Breast epithelium (tissue), 4 donors: ENCODE results near the gene GALNT9. TPM values are rescaled to one million over a fixed set of nuclear protein-coding genes. Genes with fewer than 3 reads are reported as not detected.

Source experiments
- DNase-seq, 2 donors: peaks; one replicate each; pipeline ENCODE4 v3.0.0-alpha.2; 2019; ENCODE audit warnings: low spot score in 2 of 2
- H3K27ac ChIP-seq, 2 donors: fragments of 200-600 bp; sonication (generic) in 1 of 2; one replicate each; pipeline ENCODE4 v1.5.1; 2016 to 2019; ENCODE audit warnings: mild to moderate bottlenecking in 1 of 2
- H3K27me3 ChIP-seq, 2 donors: fragments of 200-600 bp; sonication (generic) in 1 of 2; one replicate each; pipeline versions ENCODE4 v1.5.1 to v1.6.0; 2017 to 2019; ENCODE audit warnings: control low read depth in 1 of 2, mild to moderate bottlenecking in 1 of 2
- H3K36me3 ChIP-seq: fragments of 200-600 bp; one replicate; pipeline ENCODE4 v1.5.1; 2019
- H3K4me1 ChIP-seq, 2 donors: fragments of 200-600 bp; sonication (generic); one replicate each; pipeline ENCODE4 v1.5.1; 2016 to 2019; ENCODE audit warnings: control low read depth in 1 of 2
- H3K4me3 ChIP-seq, 3 donors: fragments of 200-600 bp; sonication (generic); 1 replicate in 2 of 3; 2 replicates in 1 of 3; pipeline ENCODE4 v1.5.1; 2016 to 2019; ENCODE audit warnings: mild to moderate bottlenecking in 3 of 3, moderate library complexity in 2 of 3
- H3K9me3 ChIP-seq, 2 donors: fragments of 200-600 bp; sonication (generic) in 1 of 2; one replicate each; pipeline ENCODE4 v1.5.1; 2016 to 2019; ENCODE audit warnings: control low read depth in 1 of 2
- POLR2A ChIP-seq: fragments of 450-650 bp; IDR thresholded peaks from one replicate; pipeline ENCODE4 v1.6.1; 2016; ENCODE audit warnings: antibody characterized with exemption, mild to moderate bottlenecking, moderate library complexity
- POLR2AphosphoS5 ChIP-seq, 3 donors: sonication (generic); formaldehyde crosslinking; IDR thresholded peaks; one replicate each; pipeline ENCODE4 v1.6.1; 2017; ENCODE audit warnings: antibody characterized with exemption in 3 of 3
- intact Hi-C: fragments of 100-400 bp; cut with DNase I; formaldehyde crosslinking; loops from one replicate; pipeline ENCODE4 v1.15.1; 2023; ENCODE audit warnings: low total_unique reads
- total RNA-seq, 3 donors: library from RNA; depleted of rRNA; stranded (reverse); fragments of >200 nt; gene quantifications; one replicate each; pipeline ENCODE4 v1.1.0, GENCODE V29; 2016
- TF ChIP-seq, protein P1 (sequence below), 3 donors: fragments of 450-650 bp; IDR thresholded peaks; one replicate each; pipeline ENCODE4 v1.5.1; 2016 to 2017; ENCODE audit warnings: antibody characterized with exemption in 3 of 3, mild to moderate bottlenecking in 3 of 3, moderate library complexity in 3 of 3

The GALNT9 gene
- total RNA-seq, 3 donors from 2014 or later, result 2.9 TPM; not detected in 2

- Histone ChIP-seq H3K36me3 (no peaks in the 10 kb centered on the region), H3K4me3 (no peak overlapping the region), H3K27me3 (peaks cover 0 to 59% of the 10 kb centered on the region in 2 donors), H3K27ac (no peak overlapping the region), H3K4me1 (no peaks in the 10 kb centered on the region), H3K9me3 (no peaks in the 10 kb centered on the region)
- TF ChIP-seq, protein P1, sequence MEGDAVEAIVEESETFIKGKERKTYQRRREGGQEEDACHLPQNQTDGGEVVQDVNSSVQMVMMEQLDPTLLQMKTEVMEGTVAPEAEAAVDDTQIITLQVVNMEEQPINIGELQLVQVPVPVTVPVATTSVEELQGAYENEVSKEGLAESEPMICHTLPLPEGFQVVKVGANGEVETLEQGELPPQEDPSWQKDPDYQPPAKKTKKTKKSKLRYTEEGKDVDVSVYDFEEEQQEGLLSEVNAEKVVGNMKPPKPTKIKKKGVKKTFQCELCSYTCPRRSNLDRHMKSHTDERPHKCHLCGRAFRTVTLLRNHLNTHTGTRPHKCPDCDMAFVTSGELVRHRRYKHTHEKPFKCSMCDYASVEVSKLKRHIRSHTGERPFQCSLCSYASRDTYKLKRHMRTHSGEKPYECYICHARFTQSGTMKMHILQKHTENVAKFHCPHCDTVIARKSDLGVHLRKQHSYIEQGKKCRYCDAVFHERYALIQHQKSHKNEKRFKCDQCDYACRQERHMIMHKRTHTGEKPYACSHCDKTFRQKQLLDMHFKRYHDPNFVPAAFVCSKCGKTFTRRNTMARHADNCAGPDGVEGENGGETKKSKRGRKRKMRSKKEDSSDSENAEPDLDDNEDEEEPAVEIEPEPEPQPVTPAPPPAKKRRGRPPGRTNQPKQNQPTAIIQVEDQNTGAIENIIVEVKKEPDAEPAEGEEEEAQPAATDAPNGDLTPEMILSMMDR (IDR thresholded peaks at IDR 0.05), result no peak
- TF ChIP-seq POLR2AphosphoS5 (IDR thresholded peaks at IDR 0.05) (no peak), POLR2A (no peak)
- intact Hi-C loops, result loop anchor here (10.0 kb wide), 1 partner anchor 1066 kb away; no protein-coding TSS in a partner anchor
- DNase-seq, result no peak
Observed at GRCh38 chr12:132320767-132321211, 8.6 kb downstream of the GALNT9 start.

DNA sequence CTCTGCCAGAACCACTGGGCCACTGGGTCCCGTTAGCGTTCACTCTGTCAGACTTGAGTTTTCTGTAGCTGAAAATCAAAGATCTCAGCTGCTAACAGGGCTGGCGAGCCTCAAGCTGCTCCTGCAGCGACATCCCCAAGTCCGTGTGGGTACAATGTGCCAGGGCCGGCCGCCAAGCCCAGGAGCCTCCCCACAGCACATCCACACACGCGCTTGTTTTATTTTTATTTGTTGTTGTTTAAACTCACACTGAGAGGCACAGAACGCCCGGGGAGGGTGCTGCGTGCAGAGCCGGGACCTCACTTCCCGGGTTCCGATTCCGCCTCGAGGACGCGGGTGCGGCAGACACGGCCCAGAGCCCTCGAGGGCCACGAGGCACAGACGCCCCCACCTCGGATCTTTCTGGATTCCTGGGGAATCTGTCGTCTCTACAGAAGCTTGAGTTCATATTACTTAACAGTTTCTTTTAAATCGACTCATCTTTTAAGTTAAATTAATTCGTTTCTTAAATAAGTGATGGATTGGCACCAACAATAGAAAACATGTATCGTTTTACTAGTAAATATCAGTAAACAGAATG lies 9.3 kb downstream of the GALNT9 start:
- H3K27me3 ChIP-seq, result peaks cover 0 to 60% of the 10 kb centered on the region in 2 donors
- intact Hi-C loops, result loop anchor here (10.0 kb wide), 1 partner anchor 1065 kb away; no protein-coding TSS in a partner anchor

DNA sequence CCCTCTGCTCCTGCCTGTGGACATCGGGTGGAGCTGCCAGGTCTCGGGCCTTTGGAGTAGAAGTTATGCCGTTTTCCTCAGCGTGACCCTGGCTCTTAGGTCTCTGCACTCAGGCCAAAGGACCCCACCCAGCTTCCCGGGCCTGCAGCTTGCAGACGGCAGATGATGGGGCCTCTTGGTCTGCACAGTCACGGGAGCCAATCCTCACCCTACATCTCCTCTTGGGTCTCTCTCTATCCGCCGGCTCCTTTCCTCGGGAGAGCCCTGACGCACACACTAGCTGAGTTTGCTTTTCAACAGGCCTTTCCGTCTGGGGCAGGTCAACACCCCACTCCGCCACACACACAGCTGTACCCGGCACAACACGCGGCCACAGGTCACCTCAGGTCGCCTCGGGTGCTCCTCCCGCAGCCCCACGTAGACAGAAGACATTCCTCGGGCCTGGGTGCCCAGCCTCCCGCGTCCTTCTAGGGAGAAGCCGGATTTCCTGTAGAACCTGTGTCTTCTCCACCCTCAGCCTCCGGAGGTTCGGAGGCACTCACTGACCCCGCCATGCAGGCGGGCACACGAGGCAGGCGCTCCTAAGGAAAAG lies 9.9 kb downstream of the GALNT9 start:
- no peak overlapping the region for H3K27ac ChIP-seq
- H3K4me1 ChIP-seq, result no peaks in the 10 kb centered on the region
- intact Hi-C loops, result no loop called here
- H3K4me3 ChIP-seq, result no peak overlapping the region
- H3K27me3 ChIP-seq, result peaks cover 0 to 58% of the 10 kb centered on the region in 2 donors
- H3K9me3 ChIP-seq, result no peaks in the 10 kb centered on the region
- DNase-seq, result no peak
- H3K36me3 ChIP-seq, result no peaks in the 10 kb centered on the region
- TF ChIP-seq POLR2AphosphoS5 (IDR thresholded peaks at IDR 0.05), result no peak
- TF ChIP-seq, protein P1 (IDR thresholded peaks at IDR 0.05), result no peak
- TF ChIP-seq POLR2A, result no peak

More for the DNA sequence above, 9.3 kb downstream of the GALNT9 start:
- Histone ChIP-seq H3K4me1 (no peaks in the 10 kb centered on the region), H3K9me3 (no peaks in the 10 kb centered on the region), H3K36me3 (no peaks in the 10 kb centered on the region), H3K4me3 (no peak overlapping the region), H3K27ac (no peak overlapping the region)
- DNase-seq, result no peak
- TF ChIP-seq, protein P1 (IDR thresholded peaks at IDR 0.05), result no peak
- TF ChIP-seq POLR2A (no peak), POLR2AphosphoS5 (IDR thresholded peaks at IDR 0.05) (no peak)

GRCh38 chr12:132318618-132319033 lies 10.8 kb downstream of the GALNT9 start:
- H3K9me3 ChIP-seq, result no peaks in the 10 kb centered on the region
- H3K4me1 ChIP-seq, result no peaks in the 10 kb centered on the region
- no peak overlapping the region for H3K4me3 ChIP-seq
- TF ChIP-seq, protein P1 (IDR thresholded peaks at IDR 0.05), result no peak
- peaks cover 0 to 51% of the 10 kb centered on the region in 2 donors for H3K27me3 ChIP-seq
- no peaks in the 10 kb centered on the region for H3K36me3 ChIP-seq
- intact Hi-C loops, result no loop called here
- H3K27ac ChIP-seq, result no peak overlapping the region
- DNase-seq, result no peak

DNA sequence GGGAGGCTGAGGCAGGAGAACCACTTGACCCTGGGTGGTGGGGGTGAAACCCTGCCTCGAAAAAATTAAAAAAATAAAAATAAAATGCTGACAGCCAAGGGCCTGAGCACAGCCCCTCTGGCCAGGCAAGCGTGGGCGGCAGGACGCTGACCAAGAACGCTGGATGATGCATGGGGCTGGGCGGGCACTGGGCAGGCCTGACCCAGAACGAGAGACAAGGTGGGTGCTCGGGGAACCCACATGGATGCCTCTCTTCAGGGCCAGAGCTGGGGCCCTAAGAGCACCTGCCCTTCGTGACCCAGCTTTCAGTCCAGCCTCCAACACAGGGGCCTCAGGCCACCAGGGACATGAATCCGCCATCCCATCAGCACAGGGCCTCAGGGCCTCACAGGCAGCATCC lies 11.3 kb downstream of the GALNT9 start:
- no peak for TF ChIP-seq POLR2A
- TF ChIP-seq, protein P1 (IDR thresholded peaks at IDR 0.05), result no peak
- no peak for TF ChIP-seq POLR2AphosphoS5 (IDR thresholded peaks at IDR 0.05)
- no peaks in the 10 kb centered on the region for H3K9me3 ChIP-seq
- H3K4me3 ChIP-seq, result no peak overlapping the region
- DNase-seq, result no peak
- no peak overlapping the region for H3K27ac ChIP-seq
- H3K36me3 ChIP-seq, result no peaks in the 10 kb centered on the region
- peaks cover 0 to 46% of the 10 kb centered on the region in 2 donors for H3K27me3 ChIP-seq
- H3K4me1 ChIP-seq, result no peaks in the 10 kb centered on the region
- intact Hi-C loops, result no loop called here
